ENCODE measurements around the gene MARCO. TPM values are rescaled to one million over a fixed set of nuclear protein-coding genes. Genes with fewer than 3 reads are reported as not detected.

The MARCO gene, protein sequence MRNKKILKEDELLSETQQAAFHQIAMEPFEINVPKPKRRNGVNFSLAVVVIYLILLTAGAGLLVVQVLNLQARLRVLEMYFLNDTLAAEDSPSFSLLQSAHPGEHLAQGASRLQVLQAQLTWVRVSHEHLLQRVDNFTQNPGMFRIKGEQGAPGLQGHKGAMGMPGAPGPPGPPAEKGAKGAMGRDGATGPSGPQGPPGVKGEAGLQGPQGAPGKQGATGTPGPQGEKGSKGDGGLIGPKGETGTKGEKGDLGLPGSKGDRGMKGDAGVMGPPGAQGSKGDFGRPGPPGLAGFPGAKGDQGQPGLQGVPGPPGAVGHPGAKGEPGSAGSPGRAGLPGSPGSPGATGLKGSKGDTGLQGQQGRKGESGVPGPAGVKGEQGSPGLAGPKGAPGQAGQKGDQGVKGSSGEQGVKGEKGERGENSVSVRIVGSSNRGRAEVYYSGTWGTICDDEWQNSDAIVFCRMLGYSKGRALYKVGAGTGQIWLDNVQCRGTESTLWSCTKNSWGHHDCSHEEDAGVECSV
- 0.43 TPM in 1 of 2 replicates, not detected in the other for total RNA-seq (2022)
- percentile 6 among the genes with signal in this experiment for Bru-seq, nascent RNA
- BruChase-seq, experiment 1, labeled RNA remaining after a 2-hour chase: percentile 12 among the genes with signal in this experiment
- BruChase-seq, experiment 2, labeled RNA remaining after a 6-hour chase: percentile 5 among the genes with signal in this experiment
- long read RNA-seq: 0 reads

DNA sequence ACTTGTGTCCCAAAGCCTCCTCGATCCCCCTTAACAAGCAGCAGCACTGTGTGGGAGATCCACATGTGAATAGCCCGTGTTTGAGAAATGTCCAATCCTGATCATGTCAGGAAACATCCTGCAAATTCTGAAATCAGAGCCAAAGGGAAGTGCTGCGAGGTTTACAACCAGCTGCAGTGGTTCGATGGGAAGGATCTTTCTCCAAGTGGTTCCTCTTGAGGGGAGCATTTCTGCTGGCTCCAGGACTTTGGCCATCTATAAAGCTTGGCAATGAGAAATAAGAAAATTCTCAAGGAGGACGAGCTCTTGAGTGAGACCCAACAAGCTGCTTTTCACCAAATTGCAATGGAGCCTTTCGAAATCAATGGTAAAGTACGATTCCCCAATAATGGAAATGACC, at the start of gene MARCO:
Gene MARCO (plus strand): TSS at position 164 of the 400 bp plus-strand sequence. CDS start 107 bp downstream, at position 271.
- DNase-seq: no peak
- H3K9me3 ChIP-seq: no peaks in the 10 kb centered on the region; the same call in 1 of the 2 replicates
- H3K27me3 ChIP-seq (replicated peaks; ENCODE audit: control insufficient read depth, insufficient read depth, low read length): no peaks in the 10 kb centered on the region
- intact Hi-C loops (cut with micrococcal nuclease; ENCODE audit: unreplicated experiment): loop anchor here (2.0 kb wide), 1 partner anchor 59 kb away; no protein-coding TSS in a partner anchor
- ChIA-PET CTCF (no interaction called here), POLR2A (no interaction called here)
- H3K27me3 Mint-ChIP-seq (ENCODE audit: insufficient read depth, unreplicated experiment): no peaks in the 10 kb centered on the region
- no peak within 1 kb of the TSS for H3K4me3 Mint-ChIP-seq (ENCODE audit: unreplicated experiment)
- H3K36me3 ChIP-seq (ENCODE audit: control insufficient read depth, insufficient read depth, low read length): no peaks in the 10 kb centered on the region
- no peaks in the 10 kb centered on the region for H3K9me3 Mint-ChIP-seq (ENCODE audit: unreplicated experiment)
- H3K27ac Mint-ChIP-seq (ENCODE audit: unreplicated experiment): no peak within 1 kb of the TSS
- no peaks in the 10 kb centered on the region for H3K4me1 Mint-ChIP-seq (ENCODE audit: low read depth, unreplicated experiment)
- no peak within 1 kb of the TSS for H3K4me3 ChIP-seq (ENCODE audit: low read depth, low read length)
- no peaks in the 10 kb centered on the region; the same call in 1 of the 2 replicates for H3K4me1 ChIP-seq
- no peaks in the 10 kb centered on the region for H3K36me3 Mint-ChIP-seq (ENCODE audit: insufficient read depth, unreplicated experiment)
- BruUV-seq (replicated peaks): no TSS peak
- TF ChIP-seq, protein P1, sequence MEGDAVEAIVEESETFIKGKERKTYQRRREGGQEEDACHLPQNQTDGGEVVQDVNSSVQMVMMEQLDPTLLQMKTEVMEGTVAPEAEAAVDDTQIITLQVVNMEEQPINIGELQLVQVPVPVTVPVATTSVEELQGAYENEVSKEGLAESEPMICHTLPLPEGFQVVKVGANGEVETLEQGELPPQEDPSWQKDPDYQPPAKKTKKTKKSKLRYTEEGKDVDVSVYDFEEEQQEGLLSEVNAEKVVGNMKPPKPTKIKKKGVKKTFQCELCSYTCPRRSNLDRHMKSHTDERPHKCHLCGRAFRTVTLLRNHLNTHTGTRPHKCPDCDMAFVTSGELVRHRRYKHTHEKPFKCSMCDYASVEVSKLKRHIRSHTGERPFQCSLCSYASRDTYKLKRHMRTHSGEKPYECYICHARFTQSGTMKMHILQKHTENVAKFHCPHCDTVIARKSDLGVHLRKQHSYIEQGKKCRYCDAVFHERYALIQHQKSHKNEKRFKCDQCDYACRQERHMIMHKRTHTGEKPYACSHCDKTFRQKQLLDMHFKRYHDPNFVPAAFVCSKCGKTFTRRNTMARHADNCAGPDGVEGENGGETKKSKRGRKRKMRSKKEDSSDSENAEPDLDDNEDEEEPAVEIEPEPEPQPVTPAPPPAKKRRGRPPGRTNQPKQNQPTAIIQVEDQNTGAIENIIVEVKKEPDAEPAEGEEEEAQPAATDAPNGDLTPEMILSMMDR (IDR thresholded peaks at IDR 0.05; ENCODE audit: insufficient read depth in 1 of 2, low read depth in 1 of 2, low read length in 1 of 2, severe bottlenecking in 1 of 2, unreplicated experiment in 1 of 2): no peak

DNA sequence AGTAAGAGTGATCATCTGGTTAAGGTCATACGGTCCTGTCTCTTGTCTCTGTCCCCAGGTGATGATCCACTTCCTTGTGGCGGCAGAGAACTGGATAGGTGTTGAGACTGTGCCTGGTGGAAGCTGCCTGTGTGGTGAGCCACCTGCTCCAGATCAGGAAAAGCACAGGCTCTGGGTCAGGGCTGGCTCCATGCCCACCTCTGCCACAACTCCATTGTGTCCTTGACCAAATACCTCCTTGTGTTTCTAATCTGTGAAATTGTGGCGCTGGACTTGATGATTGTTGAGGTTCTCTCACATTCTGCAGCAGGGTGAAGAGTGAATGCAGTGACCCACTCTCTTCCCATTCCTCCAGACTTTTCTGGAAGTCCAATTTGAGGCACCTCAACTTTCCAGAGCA, 48.9 kb upstream of the MARCO start:
- H3K4me3 Mint-ChIP-seq (ENCODE audit: unreplicated experiment): no peak overlapping the region
- peaks cover 26% of the 10 kb centered on the region for H3K9me3 Mint-ChIP-seq (ENCODE audit: unreplicated experiment)
- no peaks in the 10 kb centered on the region for H3K27me3 ChIP-seq (replicated peaks; ENCODE audit: control insufficient read depth, insufficient read depth, low read length)
- H3K27ac Mint-ChIP-seq (ENCODE audit: unreplicated experiment): no peak overlapping the region
- no peak overlapping the region for H3K4me3 ChIP-seq (ENCODE audit: low read depth, low read length)
- H3K36me3 Mint-ChIP-seq (ENCODE audit: insufficient read depth, unreplicated experiment): no peaks in the 10 kb centered on the region
- no peaks in the 10 kb centered on the region for H3K4me1 ChIP-seq
- TF ChIP-seq, protein P1 (IDR thresholded peaks at IDR 0.05; ENCODE audit: insufficient read depth in 1 of 2, low read depth in 1 of 2, low read length in 1 of 2, severe bottlenecking in 1 of 2, unreplicated experiment in 1 of 2): no peak
- ChIA-PET POLR2A (no interaction called here), CTCF (no interaction called here)
- H3K27me3 Mint-ChIP-seq (ENCODE audit: insufficient read depth, unreplicated experiment): no peaks in the 10 kb centered on the region
- BruUV-seq (replicated peaks): no TSS peak
- H3K36me3 ChIP-seq (ENCODE audit: control insufficient read depth, insufficient read depth, low read length): no peaks in the 10 kb centered on the region
- intact Hi-C loops (cut with micrococcal nuclease; ENCODE audit: unreplicated experiment): no loop called here
- DNase-seq: no peak
- H3K9me3 ChIP-seq: peaks cover 17% of the 10 kb centered on the region
- no peaks in the 10 kb centered on the region for H3K4me1 Mint-ChIP-seq (ENCODE audit: low read depth, unreplicated experiment)

DNA sequence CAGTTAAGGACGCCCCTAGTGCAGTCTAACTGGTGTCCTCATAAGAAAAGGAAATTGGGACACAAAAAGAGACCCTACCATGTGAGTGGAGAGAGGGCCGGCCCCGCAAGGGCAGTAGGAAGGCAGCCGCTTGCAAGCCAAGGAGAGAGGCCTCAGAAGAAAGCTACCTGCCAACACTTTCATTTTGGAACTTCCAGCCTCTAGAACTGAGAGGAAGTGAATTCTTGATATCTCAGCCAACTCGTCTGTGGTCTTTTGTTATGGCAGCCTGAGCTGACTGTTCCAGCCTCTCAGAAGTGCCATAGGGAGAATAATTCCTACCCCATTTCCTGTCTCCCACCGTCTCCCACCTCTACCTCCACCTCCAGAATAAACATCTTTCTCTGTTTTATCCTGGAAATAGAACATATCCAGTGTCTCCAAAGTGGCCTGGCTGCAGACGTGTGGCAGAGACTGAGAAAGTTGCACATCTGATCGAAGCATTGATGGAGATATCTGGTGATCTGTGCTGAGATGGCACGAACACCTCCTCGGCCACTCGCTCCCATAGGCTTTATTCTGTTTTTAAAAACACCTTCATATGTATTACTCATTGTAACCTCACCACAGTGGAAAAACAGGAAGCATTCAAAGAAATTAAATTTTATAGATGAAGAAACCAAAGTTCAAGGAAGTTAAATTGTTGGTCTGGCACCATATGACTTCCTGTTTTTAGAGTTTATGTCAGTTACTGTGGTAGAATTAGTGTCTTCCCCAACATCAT, 39.5 kb upstream of the MARCO start:
- no peak overlapping the region for H3K4me3 ChIP-seq (ENCODE audit: low read depth, low read length)
- H3K36me3 Mint-ChIP-seq (ENCODE audit: insufficient read depth, unreplicated experiment): no peaks in the 10 kb centered on the region
- H3K4me1 Mint-ChIP-seq (ENCODE audit: low read depth, unreplicated experiment): no peaks in the 10 kb centered on the region
- intact Hi-C loops (cut with micrococcal nuclease; ENCODE audit: unreplicated experiment): no loop called here
- H3K27ac Mint-ChIP-seq (ENCODE audit: unreplicated experiment): no peak overlapping the region
- ChIA-PET CTCF (no interaction called here), POLR2A (no interaction called here)
- no peaks in the 10 kb centered on the region for H3K4me1 ChIP-seq
- no peaks in the 10 kb centered on the region for H3K9me3 Mint-ChIP-seq (ENCODE audit: unreplicated experiment)
- no TSS peak for BruUV-seq (replicated peaks)
- H3K27me3 ChIP-seq (replicated peaks; ENCODE audit: control insufficient read depth, insufficient read depth, low read length): no peaks in the 10 kb centered on the region
- TF ChIP-seq, protein P1 (IDR thresholded peaks at IDR 0.05; ENCODE audit: insufficient read depth in 1 of 2, low read depth in 1 of 2, low read length in 1 of 2, severe bottlenecking in 1 of 2, unreplicated experiment in 1 of 2): no peak
- DNase-seq: no peak
- H3K9me3 ChIP-seq: no peaks in the 10 kb centered on the region
- no peaks in the 10 kb centered on the region for H3K27me3 Mint-ChIP-seq (ENCODE audit: insufficient read depth, unreplicated experiment)
- H3K36me3 ChIP-seq (ENCODE audit: control insufficient read depth, insufficient read depth, low read length): no peaks in the 10 kb centered on the region
- no peak overlapping the region for H3K4me3 Mint-ChIP-seq (ENCODE audit: unreplicated experiment)
